GM13976 (cell line): ENCODE measurements around the gene ADGRB2.

Experiments used
- DNase-seq: peaks from one replicate; pipeline ENCODE4 v3.0.0; 2012; ENCODE audit warnings: low spot score
- CTCF ChIP-seq: IDR thresholded peaks from 2 replicates; pipeline ENCODE4 v1.5.1; 2012; ENCODE audit warnings: borderline replicate concordance, mild to moderate bottlenecking; ENCODE audit not compliant: insufficient read depth; ENCODE audit errors: extremely low read depth, missing control alignments, control extremely low read depth
- in situ Hi-C: fragments of 300-500 bp; cut with MboI; formaldehyde crosslinking; loops from one replicate; pipeline ENCODE4 v1.12.0; 2022; ENCODE audit warnings: low sequenced_read_pairs, mixed read lengths, inconsistent platforms; ENCODE audit not compliant: unreplicated experiment

The ADGRB2 gene

GRCh38 chr1:31678681-31679080 lies 85.5 kb downstream of the ADGRB2 start:
- in situ Hi-C loops, result no loop called here
- DNase-seq, result no peak
- TF ChIP-seq CTCF, result no peak

GRCh38 chr1:31677949-31678348 lies 86.2 kb downstream of the ADGRB2 start:
- in situ Hi-C loops, result no loop called here
- no peak for DNase-seq
- no peak for TF ChIP-seq CTCF

- in situ Hi-C loops, result no loop called here
- DNase-seq, result no peak
- TF ChIP-seq CTCF, result no peak
Observed at GRCh38 chr1:31677401-31677800, 86.7 kb downstream of the ADGRB2 start.
